Measurements from ENCODE around the gene PREX1.

GRCh38 chr20:48864254-48864653, 36.5 kb upstream of the PREX1 start:
- TF ChIP-seq SIN3A (IDR thresholded peaks at IDR 0.05; ENCODE audit: borderline replicate concordance, insufficient read depth, low read depth, low read length) (no peak), CTCF (IDR thresholded peaks at IDR 0.05) (no peak), POLR2AphosphoS5 (IDR thresholded peaks at IDR 0.05; ENCODE audit: low read depth, low read length) (no peak), REST (IDR thresholded peaks at IDR 0.05; ENCODE audit: insufficient read depth in 1 of 2, low read depth in 2 of 2, low read length in 1 of 2) (no peak), TCF7L2 (IDR thresholded peaks at IDR 0.05; ENCODE audit: low read depth, low read length) (no peak)

Measured in Panc1 (cell line).